A673 (cell line): ENCODE measurements around the gene LIM2. TPM values are rescaled to one million over a fixed set of nuclear protein-coding genes. Genes with fewer than 3 reads are reported as not detected.

Source experiments
- BruUV-seq: library from RNA; stranded (reverse); fragments of 400-500 nt; replicated peaks from 2 replicates; lab custom pipeline; 2021; lab: Mats Ljungman, UMichigan
- CTCF ChIA-PET: fragments of 300-600 bp; sonication (Branson Sonifier 250); formaldehyde crosslinking; loops from one replicate; lab custom pipeline; 2022; ENCODE audit warnings: antibody characterized with exemption; lab: Charles Lee
- POLR2A ChIA-PET: fragments of 300-600 bp; sonication (Branson Sonifier 250); formaldehyde crosslinking; loops from one replicate; lab custom pipeline; 2022; ENCODE audit warnings: antibody characterized with exemption; ENCODE audit not compliant: low non-redundant PET; lab: Charles Lee
- DNase-seq: peaks from one replicate; pipeline ENCODE4 v3.0.0-alpha.2; 2015; ENCODE audit warnings: low spot score
- H3K27ac ChIP-seq: fragments of 200-600 bp; sonication (generic); 2 replicates; pipeline ENCODE4 v1.5.1; 2016; ENCODE audit warnings: mixed run types, low read depth, mild to moderate bottlenecking, mixed read lengths, antibody characterized with exemption, low read length; ENCODE audit not compliant: poor library complexity, severe bottlenecking
- H3K27me3 ChIP-seq: fragments of 200-600 bp; sonication (generic); replicated peaks from 2 replicates; pipeline ENCODE4 v1.6.1; 2017; ENCODE audit warnings: mixed run types, low read depth, mild to moderate bottlenecking, mixed read lengths, antibody characterized with exemption, low read length; ENCODE audit not compliant: insufficient read depth, poor library complexity
- H3K36me3 ChIP-seq: fragments of 200-600 bp; sonication (generic); 2 replicates; pipeline ENCODE4 v1.6.1; 2016; ENCODE audit warnings: mixed run types, mild to moderate bottlenecking, mixed read lengths, antibody characterized with exemption, low read length; ENCODE audit not compliant: insufficient read depth, poor library complexity, severe bottlenecking
- H3K4me1 ChIP-seq: fragments of 200-600 bp; sonication (generic); 2 replicates; pipeline ENCODE4 v1.6.1; 2017; ENCODE audit warnings: mixed run types, mild to moderate bottlenecking, mixed read lengths, antibody characterized with exemption, low read length; ENCODE audit not compliant: insufficient read depth, poor library complexity, severe bottlenecking
- H3K4me3 ChIP-seq: fragments of 200-600 bp; sonication (generic); 2 replicates; pipeline ENCODE4 v1.5.1; 2016; ENCODE audit warnings: low read depth, mixed run types, mild to moderate bottlenecking, mixed read lengths, low read length; ENCODE audit not compliant: poor library complexity, severe bottlenecking
- H3K9me3 ChIP-seq: fragments of 200-600 bp; sonication (generic); 2 replicates; pipeline ENCODE4 v1.6.1; 2016; ENCODE audit warnings: mixed run types, low read depth, mild to moderate bottlenecking, mixed read lengths, antibody characterized with exemption, low read length; ENCODE audit not compliant: poor library complexity, severe bottlenecking
- CTCF ChIP-seq: fragments of 300-800, 200-600 bp; sonication (generic); conservative IDR thresholded peaks from 2 replicates; pipeline ENCODE4 v1.5.1; 2017; ENCODE audit warnings: low read depth, mild to moderate bottlenecking, antibody characterized with exemption, low read length, moderate library complexity, mixed read lengths
- EZH2 ChIP-seq: fragments of 200-600 bp; sonication (generic); IDR thresholded peaks from 2 replicates; pipeline ENCODE4 v1.6.1; 2017; ENCODE audit warnings: borderline replicate concordance, low read depth, mild to moderate bottlenecking, mixed read lengths, antibody characterized with exemption, low read length; ENCODE audit not compliant: poor library complexity, severe bottlenecking
- intact Hi-C: fragments of 100-400 bp; cut with micrococcal nuclease; formaldehyde crosslinking; loops from one replicate; pipeline ENCODE4 v1.10.0; 2022; ENCODE audit not compliant: unreplicated experiment
- total RNA-seq: library from RNA; stranded (reverse); gene quantifications from 2 replicates; pipeline ENCODE4 v1.2.3, GENCODE V29; 2021

The LIM2 gene
- total RNA-seq, 1 experiment from 2014 or later, result not detected

DNA sequence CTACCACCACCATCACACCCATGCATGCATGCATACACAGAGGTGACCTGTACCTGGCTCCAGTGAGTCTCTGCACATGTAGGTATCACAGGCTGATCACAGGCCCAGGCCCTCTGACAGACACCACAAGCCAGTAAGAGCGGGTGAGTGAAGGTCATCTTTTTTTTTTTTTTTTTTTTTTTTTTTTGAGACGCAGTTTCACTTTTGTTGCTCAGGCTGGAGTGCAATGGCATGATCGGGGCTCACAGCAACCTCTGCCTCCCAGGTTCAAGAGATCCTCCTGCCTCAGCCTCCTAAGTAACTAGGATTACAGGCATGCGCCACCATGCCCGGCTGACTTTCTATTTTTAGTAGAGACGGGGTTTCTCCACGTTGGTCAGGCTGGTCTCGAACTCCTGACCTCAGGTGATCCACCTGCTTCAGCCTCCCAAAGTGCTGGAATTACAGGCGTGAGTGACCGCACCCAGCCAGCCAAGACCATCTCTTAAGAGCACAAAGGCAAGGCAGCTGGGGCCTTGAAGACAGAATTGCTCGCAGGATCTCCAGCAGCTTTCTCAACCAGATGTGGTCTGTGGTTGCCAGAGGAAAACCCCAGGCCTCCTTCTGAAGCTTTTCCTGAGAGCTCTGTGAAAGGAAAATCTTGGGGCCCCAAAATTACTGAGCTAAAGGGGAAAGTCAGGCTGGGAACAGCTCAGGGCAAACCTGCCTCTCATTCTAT, 12.1 kb downstream of the LIM2 start:
- CTCF ChIA-PET, result no interaction called here
- H3K27me3 ChIP-seq, result no peaks in the 10 kb centered on the region
- intact Hi-C loops, result no loop called here
- TF ChIP-seq CTCF, result no peak
- no peak for TF ChIP-seq EZH2
- no peaks in the 10 kb centered on the region for H3K9me3 ChIP-seq
- no peak for DNase-seq
- POLR2A ChIA-PET, result no interaction called here
- H3K27ac ChIP-seq, result no peak overlapping the region
- no peaks in the 10 kb centered on the region for H3K4me1 ChIP-seq
- BruUV-seq, result no TSS peak
- H3K36me3 ChIP-seq, result no peaks in the 10 kb centered on the region
- no peak overlapping the region for H3K4me3 ChIP-seq

- H3K4me1 ChIP-seq, result peaks cover 5% of the 10 kb centered on the region
- DNase-seq, result no peak
- H3K9me3 ChIP-seq, result no peaks in the 10 kb centered on the region
- intact Hi-C loops, result no loop called here
- BruUV-seq, result no TSS peak
- no peak for TF ChIP-seq EZH2
- CTCF ChIA-PET, result no interaction called here
- H3K27ac ChIP-seq, result no peak within 1 kb of the TSS
- no peak within 1 kb of the TSS for H3K4me3 ChIP-seq
- no peaks in the 10 kb centered on the region for H3K36me3 ChIP-seq
- H3K27me3 ChIP-seq, result no peaks in the 10 kb centered on the region
- POLR2A ChIA-PET, result no interaction called here
Measured at GRCh38 chr19:51372649-51373504, 14.9 kb downstream of the LIM2 start, which contains the start of gene NKG7. NKG7 (minus strand) TSS chr19:51372654; CDS start chr19:51372535, 119 bp downstream.

DNA sequence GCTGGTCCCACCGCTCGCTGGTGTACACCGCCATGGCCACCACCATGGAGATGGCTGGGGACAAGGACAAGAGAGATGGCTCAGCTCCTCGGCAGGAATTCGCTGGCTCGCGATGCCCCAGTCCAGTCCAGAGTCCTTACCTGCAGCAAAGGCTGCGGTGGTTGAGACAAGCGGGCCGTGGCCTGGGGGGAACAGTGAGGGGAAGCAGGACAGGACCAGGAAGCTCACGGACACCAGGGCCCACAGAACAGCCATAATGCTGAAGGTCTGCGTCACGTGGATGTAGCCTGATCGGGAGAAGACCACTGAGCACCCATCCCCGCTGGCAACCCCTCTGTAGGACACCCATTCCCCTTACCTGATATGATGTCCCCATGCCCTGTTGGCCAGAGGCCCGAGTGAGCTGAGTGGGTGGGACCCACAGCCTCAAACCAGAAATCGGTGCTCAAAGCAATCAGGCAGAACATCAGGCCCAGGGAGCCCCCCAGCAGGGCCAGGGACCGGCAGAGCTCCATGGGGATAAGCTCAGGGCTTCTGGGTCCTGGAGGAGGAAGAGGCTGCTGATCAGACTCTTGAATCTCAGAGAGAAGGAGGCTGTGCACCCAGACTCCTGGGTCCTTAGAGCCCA, 15.6 kb downstream of the LIM2 start:
- ChIA-PET POLR2A (no interaction called here), CTCF (no interaction called here)
- intact Hi-C loops, result no loop called here
- Histone ChIP-seq H3K4me3 (no peak overlapping the region), H3K27ac (no peak overlapping the region), H3K27me3 (no peaks in the 10 kb centered on the region), H3K36me3 (no peaks in the 10 kb centered on the region), H3K9me3 (no peaks in the 10 kb centered on the region), H3K4me1 (peaks cover 6% of the 10 kb centered on the region)
- DNase-seq, result no peak
- no TSS peak for BruUV-seq
- TF ChIP-seq EZH2, result no peak
- no peak for TF ChIP-seq CTCF
